OCI-LY1 (cell line): ENCODE data around the gene ZNF484.

Experiments used
- H2AFZ ChIP-seq: fragments of 200-600 bp; sonication (generic), shearing (Covaris generic); 2 replicates; pipeline ENCODE4 v1.6.0; 2014; ENCODE audit warnings: antibody characterized with exemption, mild to moderate bottlenecking, low read length
- H3F3A ChIP-seq: fragments of 200-600 bp; sonication (generic), shearing (Covaris generic); 2 replicates; pipeline ENCODE4 v1.6.0; 2014; ENCODE audit warnings: mild to moderate bottlenecking, antibody characterized with exemption, low read length, moderate library complexity; ENCODE audit not compliant: insufficient read depth
- H3K27ac ChIP-seq: fragments of 200-600 bp; sonication (generic); 2 replicates; pipeline ENCODE4 v1.5.1; 2014; ENCODE audit warnings: low read length, mixed run types, mild to moderate bottlenecking, low read depth; ENCODE audit not compliant: poor library complexity, severe bottlenecking
- H3K27me3 ChIP-seq: fragments of 200-600 bp; sonication (generic); 2 replicates; pipeline ENCODE4 v1.6.0; 2014; ENCODE audit warnings: antibody characterized with exemption, mild to moderate bottlenecking, low read length, moderate library complexity; ENCODE audit not compliant: insufficient read depth
- H3K36me3 ChIP-seq: fragments of 200-600 bp; sonication (generic); 2 replicates; pipeline ENCODE4 v1.6.1; 2014; ENCODE audit warnings: mild to moderate bottlenecking, antibody characterized with exemption, low read length, moderate library complexity, mixed read lengths; ENCODE audit not compliant: insufficient read depth
- H3K4me1 ChIP-seq: fragments of 200-600 bp; sonication (generic); 2 replicates; pipeline ENCODE4 v1.5.1; 2014; ENCODE audit warnings: mild to moderate bottlenecking, low read length, moderate library complexity; ENCODE audit not compliant: insufficient read depth, severe bottlenecking
- H3K4me2 ChIP-seq: fragments of 200-600 bp; sonication (generic), shearing (Covaris generic); 2 replicates; pipeline ENCODE4 v1.6.1; 2014; ENCODE audit warnings: low read length
- H3K4me3 ChIP-seq: fragments of 200-600 bp; sonication (generic); 2 replicates; pipeline ENCODE4 v1.5.1; 2014; ENCODE audit warnings: low read length, low read depth, mild to moderate bottlenecking, mixed read lengths; ENCODE audit not compliant: poor library complexity, severe bottlenecking
- H3K79me2 ChIP-seq: fragments of 200-600 bp; shearing (Covaris generic); 2 replicates; pipeline ENCODE4 v1.6.1; 2016; ENCODE audit warnings: mixed run types, low read length, mixed read lengths; ENCODE audit not compliant: insufficient read depth
- H3K9ac ChIP-seq: fragments of 200-600 bp; sonication (generic), shearing (Covaris generic); 2 replicates; pipeline ENCODE4 v1.6.1; 2014; ENCODE audit warnings: mild to moderate bottlenecking, low read length, mixed read lengths
- H3K9me2 ChIP-seq: fragments of 200-600 bp; sonication (generic), shearing (Covaris generic); 2 replicates; pipeline ENCODE4 v1.6.1; 2014; ENCODE audit warnings: low read depth, mild to moderate bottlenecking, low read length, mixed read lengths
- H3K9me3 ChIP-seq: fragments of 200-600 bp; shearing (Covaris generic); 2 replicates; pipeline ENCODE4 v1.6.1; 2014; ENCODE audit warnings: low read length, mixed read lengths
- H4K20me1 ChIP-seq: fragments of 200-600 bp; sonication (generic), shearing (Covaris generic); 2 replicates; pipeline ENCODE4 v1.6.0; 2016; ENCODE audit warnings: mild to moderate bottlenecking, low read length; ENCODE audit not compliant: insufficient read depth
- EZH2 ChIP-seq: fragments of 200-600 bp; sonication (generic), shearing (Covaris generic); IDR thresholded peaks from 2 replicates; pipeline ENCODE4 v1.8.0; 2017; ENCODE audit warnings: borderline replicate concordance, mixed run types, mild to moderate bottlenecking, antibody characterized with exemption, low read length, moderate library complexity, mixed read lengths
- TF ChIP-seq, protein P1 (sequence below): fragments of 200-600 bp; sonication (generic), shearing (Covaris generic); IDR thresholded peaks from 2 replicates; pipeline ENCODE4 v1.5.1; 2017; ENCODE audit warnings: mild to moderate bottlenecking, antibody characterized with exemption, low read length, moderate library complexity, mixed read lengths

ZNF484 gene

DNA sequence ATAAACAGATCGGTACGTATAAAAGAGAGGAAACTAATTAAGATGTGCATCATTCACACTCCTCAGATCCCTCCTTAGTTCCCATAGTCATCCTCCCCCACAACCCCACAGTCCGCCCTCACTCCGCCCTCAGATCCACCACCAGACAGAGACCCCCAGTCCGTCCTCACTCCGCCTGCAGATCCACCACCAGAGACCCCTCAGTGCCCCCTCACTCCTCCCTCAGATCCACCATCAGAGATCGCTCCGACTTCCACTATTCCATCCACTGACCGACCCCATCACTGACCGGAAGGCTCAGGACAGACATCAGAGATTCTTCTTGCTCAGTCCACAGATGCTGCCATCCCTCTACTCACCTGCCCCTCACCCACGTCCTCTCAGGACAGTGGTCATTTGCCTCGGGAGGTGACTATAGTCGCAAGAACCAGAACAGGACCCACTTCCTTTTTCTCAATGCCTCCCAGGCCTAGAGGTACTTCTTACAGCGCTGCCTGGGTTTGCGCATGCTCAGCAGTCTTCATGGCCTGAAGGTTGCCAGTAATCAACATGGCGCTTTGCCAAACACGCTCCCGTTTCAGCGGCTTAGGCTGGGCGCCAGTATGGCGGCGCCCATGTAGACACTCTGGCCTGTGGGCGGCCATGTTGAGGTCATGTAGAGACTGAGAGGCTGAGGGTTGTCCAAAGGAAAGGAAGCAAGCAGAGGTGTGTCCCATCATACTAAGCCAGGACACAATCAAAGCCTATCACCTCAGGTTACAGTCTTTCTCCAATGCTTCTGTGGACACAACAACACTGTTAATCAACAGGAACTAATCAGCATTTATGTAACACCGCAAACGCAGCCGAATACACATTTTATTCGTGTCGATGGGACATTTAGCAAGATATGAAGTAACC, at the start of gene ZNF484:
Gene ZNF484 (minus strand): TSS at position 508 of the 900 bp plus-strand sequence. CDS start 3,009 bp downstream, outside the sequence.
- peaks cover 33% of the 10 kb centered on the region for H3K4me1 ChIP-seq
- peaks cover 20% of the 10 kb centered on the region for H3K79me2 ChIP-seq
- H3F3A ChIP-seq: no peaks in the 10 kb centered on the region
- H3K4me3 ChIP-seq: peak within 1 kb of the TSS; percentile 85
- no peaks in the 10 kb centered on the region for H3K9me3 ChIP-seq
- no peaks in the 10 kb centered on the region for H3K9me2 ChIP-seq
- peak within 1 kb of the TSS; percentile 71 for H3K4me2 ChIP-seq
- H3K9ac ChIP-seq: peak within 1 kb of the TSS; percentile 89
- peak within 1 kb of the TSS; percentile 48 for H3K27ac ChIP-seq
- no peaks in the 10 kb centered on the region for H4K20me1 ChIP-seq
- H2AFZ ChIP-seq: peak within 1 kb of the TSS; percentile 76
- H3K27me3 ChIP-seq: no peaks in the 10 kb centered on the region
- no peaks in the 10 kb centered on the region for H3K36me3 ChIP-seq
- no peak for TF ChIP-seq EZH2
- TF ChIP-seq, protein P1, sequence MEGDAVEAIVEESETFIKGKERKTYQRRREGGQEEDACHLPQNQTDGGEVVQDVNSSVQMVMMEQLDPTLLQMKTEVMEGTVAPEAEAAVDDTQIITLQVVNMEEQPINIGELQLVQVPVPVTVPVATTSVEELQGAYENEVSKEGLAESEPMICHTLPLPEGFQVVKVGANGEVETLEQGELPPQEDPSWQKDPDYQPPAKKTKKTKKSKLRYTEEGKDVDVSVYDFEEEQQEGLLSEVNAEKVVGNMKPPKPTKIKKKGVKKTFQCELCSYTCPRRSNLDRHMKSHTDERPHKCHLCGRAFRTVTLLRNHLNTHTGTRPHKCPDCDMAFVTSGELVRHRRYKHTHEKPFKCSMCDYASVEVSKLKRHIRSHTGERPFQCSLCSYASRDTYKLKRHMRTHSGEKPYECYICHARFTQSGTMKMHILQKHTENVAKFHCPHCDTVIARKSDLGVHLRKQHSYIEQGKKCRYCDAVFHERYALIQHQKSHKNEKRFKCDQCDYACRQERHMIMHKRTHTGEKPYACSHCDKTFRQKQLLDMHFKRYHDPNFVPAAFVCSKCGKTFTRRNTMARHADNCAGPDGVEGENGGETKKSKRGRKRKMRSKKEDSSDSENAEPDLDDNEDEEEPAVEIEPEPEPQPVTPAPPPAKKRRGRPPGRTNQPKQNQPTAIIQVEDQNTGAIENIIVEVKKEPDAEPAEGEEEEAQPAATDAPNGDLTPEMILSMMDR: no peak

DNA sequence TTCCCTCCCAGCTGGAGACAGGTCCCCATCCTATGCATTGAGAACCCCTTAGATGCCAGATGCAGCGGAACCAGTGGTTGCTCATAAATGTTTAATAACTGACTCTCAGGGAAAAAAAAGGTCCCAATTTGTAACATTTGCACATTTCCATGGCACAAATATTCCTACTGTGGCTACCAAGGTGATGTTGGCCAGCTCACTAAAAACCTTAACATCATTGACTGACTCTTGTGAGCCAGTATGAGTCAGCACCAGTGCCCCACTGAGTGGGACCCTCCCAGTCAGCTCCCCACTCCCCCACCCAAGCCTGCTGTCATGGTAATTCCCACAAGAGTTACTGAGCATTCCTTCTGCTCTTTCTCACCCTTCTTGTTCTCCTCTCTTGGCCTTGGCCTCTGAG, 42.6 kb upstream of the ZNF484 start:
- Histone ChIP-seq H3K79me2 (no peaks in the 10 kb centered on the region), H2AFZ (no peak overlapping the region), H3K36me3 (no peaks in the 10 kb centered on the region), H3K9ac (no peak overlapping the region), H3K4me1 (no peaks in the 10 kb centered on the region), H4K20me1 (no peaks in the 10 kb centered on the region), H3K9me3 (no peaks in the 10 kb centered on the region), H3F3A (no peaks in the 10 kb centered on the region), H3K27me3 (no peaks in the 10 kb centered on the region), H3K27ac (no peak overlapping the region), H3K9me2 (no peaks in the 10 kb centered on the region), H3K4me2 (no peak overlapping the region), H3K4me3 (no peak overlapping the region)
- TF ChIP-seq EZH2: no peak
- TF ChIP-seq, protein P1: no peak

- TF ChIP-seq EZH2: no peak
- TF ChIP-seq, protein P1: no peak
- Histone ChIP-seq H3K9me3 (no peaks in the 10 kb centered on the region), H4K20me1 (no peaks in the 10 kb centered on the region), H3K4me3 (no peak overlapping the region), H3K4me2 (no peak overlapping the region), H3K4me1 (no peaks in the 10 kb centered on the region), H3K9ac (no peak overlapping the region), H3K36me3 (no peaks in the 10 kb centered on the region), H2AFZ (no peak overlapping the region), H3K9me2 (no peaks in the 10 kb centered on the region), H3K27me3 (no peaks in the 10 kb centered on the region), H3K27ac (no peak overlapping the region), H3F3A (no peaks in the 10 kb centered on the region), H3K79me2 (no peaks in the 10 kb centered on the region)
Measured at GRCh38 chr9:92917176-92917800, 39.5 kb upstream of the ZNF484 start.
